Fibroblast of pulmonary artery (primary cell): ENCODE results near the gene TM4SF5.
"Not testable (repeated sequence)": the region's sequence is repeated elsewhere in the genome, so short reads cannot be mapped to it uniquely, and the experiment has no call there.

ENCODE experiments used
- DNase-seq: peaks from one replicate; pipeline ENCODE4 v3.0.0-alpha.2; 2010; ENCODE audit warnings: low read depth
- H3K4me3 ChIP-seq: replicated peaks from 2 replicates; pipeline ENCODE4 v1.5.1; 2011; ENCODE audit warnings: low read depth, mild to moderate bottlenecking, control low read depth, low read length, moderate library complexity
- CTCF ChIP-seq: IDR thresholded peaks from 2 replicates; pipeline ENCODE4 v1.5.1; 2011; ENCODE audit warnings: mild to moderate bottlenecking, control low read depth, low read length, inconsistent platforms; ENCODE audit errors: missing control alignments

TM4SF5 gene

GRCh38 chr17:4812690-4813089 is 41.0 kb downstream of the TM4SF5 start:
- no peak overlapping the region for H3K4me3 ChIP-seq
- no peak for TF ChIP-seq CTCF
- DNase-seq: no peak

- H3K4me3 ChIP-seq: no peak overlapping the region
- TF ChIP-seq CTCF: peak; percentile 22
- DNase-seq: no peak
Measured at GRCh38 chr17:4815043-4815675, 43.5 kb downstream of the TM4SF5 start.

DNA sequence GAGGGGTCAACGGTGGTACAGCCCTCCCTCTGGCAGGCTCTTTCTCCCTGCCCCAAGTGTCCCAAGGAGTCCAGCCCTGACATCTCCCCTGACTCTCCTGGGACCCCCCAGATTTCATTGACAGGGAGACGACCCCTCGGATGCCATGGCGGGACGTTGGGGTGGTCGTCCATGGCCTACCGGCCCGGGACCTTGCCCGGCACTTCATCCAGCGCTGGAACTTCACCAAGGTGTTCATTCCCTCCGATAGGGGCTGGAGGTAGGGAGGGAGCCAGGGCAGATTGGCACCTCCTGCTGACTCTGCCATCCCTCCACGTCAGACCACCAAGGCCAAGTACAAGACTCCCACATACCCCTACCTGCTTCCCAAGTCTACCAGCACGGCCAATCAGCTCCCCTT is 45.1 kb downstream of the TM4SF5 start:
- TF ChIP-seq CTCF: no peak
- no peak for DNase-seq

DNA sequence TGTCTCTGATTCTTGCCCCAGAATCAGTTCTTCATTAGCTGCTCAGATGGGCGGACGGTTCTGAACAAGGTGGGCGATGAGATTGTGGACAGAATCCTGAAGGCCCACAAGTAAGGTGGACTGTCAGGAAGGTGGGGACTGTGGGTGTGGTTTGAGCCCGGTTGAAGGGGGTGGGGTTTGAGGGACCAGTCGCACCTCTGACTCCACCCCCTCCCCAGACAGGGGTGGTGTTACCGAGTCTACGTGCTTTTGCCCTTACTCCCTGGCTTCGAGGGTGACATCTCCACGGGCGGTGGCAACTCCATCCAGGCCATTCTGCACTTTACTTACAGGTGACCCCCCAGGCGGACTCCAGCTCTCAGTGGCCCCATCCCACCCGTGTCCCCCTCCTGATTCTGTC is 46.6 kb downstream of the TM4SF5 start:
- no peak for DNase-seq
- H3K4me3 ChIP-seq: no peak overlapping the region
- no peak for TF ChIP-seq CTCF

More for the DNA sequence above, 45.1 kb downstream of the TM4SF5 start:
- H3K4me3 ChIP-seq: no peak overlapping the region

DNA sequence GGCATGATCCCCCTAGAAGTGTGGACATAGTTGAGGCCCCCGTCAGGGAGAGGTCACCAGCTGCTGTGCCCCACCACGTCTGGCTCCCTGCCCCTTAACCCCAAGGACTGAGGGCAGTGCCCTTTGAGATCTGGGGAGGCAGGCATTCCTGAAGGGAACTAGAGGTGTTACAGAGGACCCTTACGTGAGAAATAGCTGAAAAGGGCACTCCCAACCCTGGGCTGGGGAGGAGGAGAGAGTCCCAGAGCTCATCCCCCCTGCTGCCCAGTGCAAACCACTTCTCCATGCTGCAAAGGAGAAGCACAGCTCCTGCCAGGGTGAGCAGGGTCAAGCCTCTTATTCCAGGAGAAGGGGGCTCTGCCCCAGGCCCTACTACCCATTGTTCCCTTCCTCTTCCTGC is 51.1 kb downstream of the TM4SF5 start:
- H3K4me3 ChIP-seq: no peak overlapping the region
- no peak for DNase-seq
- TF ChIP-seq CTCF: no peak

- TF ChIP-seq CTCF: no peak
- no peak overlapping the region for H3K4me3 ChIP-seq
- no peak for DNase-seq
Measured at GRCh38 chr17:4823373-4824089, 51.8 kb downstream of the TM4SF5 start.

GRCh38 chr17:4827399-4827798 is 55.7 kb downstream of the TM4SF5 start:
- H3K4me3 ChIP-seq: no peak overlapping the region
- no peak for DNase-seq
- no peak for TF ChIP-seq CTCF

DNA sequence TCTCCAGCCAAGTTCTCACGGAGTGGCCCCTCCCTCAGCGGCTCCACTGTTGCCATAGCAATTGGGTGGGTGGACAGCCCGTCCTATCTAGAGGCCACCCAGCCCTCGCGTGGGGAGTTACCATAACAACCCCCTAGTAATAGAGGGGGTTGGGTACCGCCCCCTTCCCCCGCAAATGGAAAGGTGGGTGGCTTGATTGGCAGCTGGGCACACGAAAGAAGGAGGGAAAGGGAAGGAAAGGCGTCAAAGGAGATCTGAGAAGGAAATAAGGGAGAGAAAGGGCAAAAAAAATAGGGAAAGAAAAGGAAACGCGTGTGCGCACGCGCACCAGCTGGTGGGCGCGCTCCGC is 61.1 kb downstream of the TM4SF5 start:
- DNase-seq: not testable (repeated sequence)
- H3K4me3 ChIP-seq: peak overlapping the region; percentile 85
